NCI-H748 (cell line): ENCODE measurements around the gene HAVCR2.
"Not testable (repeated sequence)": the region's sequence is repeated elsewhere in the genome, so short reads cannot be mapped to it uniquely, and the experiment has no call there.

ENCODE experiments used
- DNase-seq: peaks from one replicate; lab custom pipeline; 2025; ENCODE audit not compliant: unreplicated experiment; lab: John Stamatoyannopoulos, UW

Gene HAVCR2

GRCh38 chr5:157047016-157047415, 61.8 kb downstream of the HAVCR2 start:
- DNase-seq = not testable (repeated sequence)

GRCh38 chr5:157046041-157046440, 62.8 kb downstream of the HAVCR2 start:
- DNase-seq = no peak

- no peak for DNase-seq
These were observed 63.2 kb downstream of the HAVCR2 start for GRCh38 chr5:157045601-157046000.

- no peak for DNase-seq
These were observed 70.2 kb downstream of the HAVCR2 start for GRCh38 chr5:157038568-157039187.
